ENCODE data around the gene UHMK1. TPM values are rescaled to one million over a fixed set of nuclear protein-coding genes. Genes with fewer than 3 reads are reported as not detected.

Gene UHMK1
- total RNA-seq, 1 experiment from 2014 or later = 15.8 TPM

DNA sequence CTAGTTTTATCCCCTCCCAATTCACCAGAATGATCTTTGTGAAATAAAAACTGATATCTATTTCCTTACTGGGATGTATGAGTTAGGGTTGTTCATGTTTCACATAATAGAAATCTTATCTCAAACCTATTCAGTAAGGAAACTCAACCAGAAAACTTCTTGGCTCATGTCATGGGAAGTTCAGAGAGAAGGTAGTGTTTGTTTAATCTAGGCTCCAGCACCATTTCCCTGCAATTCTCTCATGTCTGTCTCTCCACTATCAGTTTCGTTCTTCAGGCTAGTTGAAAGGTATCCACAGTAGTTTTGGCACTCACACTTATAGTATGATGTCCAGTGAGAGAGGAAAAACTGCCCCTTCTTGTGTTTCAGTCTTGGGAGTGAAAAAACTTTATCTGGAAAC, 34.6 kb upstream of the UHMK1 start:
- Mint-ChIP-seq H3K36me3 (ENCODE audit: insufficient read depth in 1 of 3, low read depth in 3 of 3) (peaks cover 0 to 5% (median 4%) of the 10 kb centered on the region in 3 experiments; a peak in 3 of 7 replicates), H3K4me1 (peaks cover 0 to 3% of the 10 kb centered on the region in 2 experiments; a peak in 1 of 4 replicates), H3K27me3 (ENCODE audit: low read depth) (no peaks in the 10 kb centered on the region; the same call in 1 of the 2 replicates), H3K27ac (no peak overlapping the region), H3K9me3 (peaks cover 7 to 11% of the 10 kb centered on the region in 2 experiments), H3K4me3 (no peak overlapping the region)
- Histone ChIP-seq H3K9ac (ENCODE audit: extremely low read depth, insufficient read length, low read length) (no peak overlapping the region), H4K5ac (ENCODE audit: insufficient read length, low read depth, low read length) (no peak overlapping the region), H2BK120ac (ENCODE audit: low read depth, low read length, poor library complexity, severe bottlenecking) (no peak overlapping the region), H3K56ac (ENCODE audit: insufficient read length, low read depth, low read length) (no peak overlapping the region), H4K20me1 (ENCODE audit: control insufficient read depth, insufficient read depth, insufficient read length) (no peaks in the 10 kb centered on the region), H3K79me1 (ENCODE audit: insufficient read depth, low read depth, low read length, poor library complexity, severe bottlenecking) (no peaks in the 10 kb centered on the region), H3K79me2 (ENCODE audit: insufficient read depth, low read length) (no peaks in the 10 kb centered on the region), H2AK5ac (ENCODE audit: insufficient read length, low read length) (no peak overlapping the region), H3K18ac (ENCODE audit: insufficient read length, low read depth, low read length) (no peak overlapping the region), H2BK20ac (ENCODE audit: low read depth, low read length, poor library complexity, severe bottlenecking) (no peak overlapping the region), H4K91ac (ENCODE audit: insufficient read length, low read depth, low read length) (no peak overlapping the region), H3K4me1 (ENCODE audit: insufficient read depth, low read length) (no peaks in the 10 kb centered on the region), H4K8ac (replicated peaks; ENCODE audit: insufficient read length, low read depth, low read length) (no peak overlapping the region), H2BK15ac (ENCODE audit: low read depth, low read length) (no peak overlapping the region), H3T11ph (ENCODE audit: low read length) (no peak overlapping the region), H3K4ac (ENCODE audit: low read depth, low read length) (no peak overlapping the region), H3K14ac (ENCODE audit: insufficient read depth, low read length) (no peak overlapping the region), H3K23me2 (ENCODE audit: insufficient read length, low read depth, low read length, poor library complexity, severe bottlenecking) (no peaks in the 10 kb centered on the region), H3K27ac (ENCODE audit: insufficient read length, low read depth, low read length) (no peak overlapping the region), H2BK5ac (ENCODE audit: insufficient read length, low read length) (no peak overlapping the region), H3K27me3 (ENCODE audit: insufficient read depth, low read length) (no peaks in the 10 kb centered on the region), H2BK12ac (ENCODE audit: insufficient read length, low read depth, low read length) (no peak overlapping the region), H3K23ac (ENCODE audit: insufficient read length, low read depth, low read length) (no peak overlapping the region), H2AFZ (ENCODE audit: low read length) (no peak overlapping the region), H3K9me3 (ENCODE audit: control insufficient read depth, low read depth, low read length) (no peaks in the 10 kb centered on the region), H3K4me2 (ENCODE audit: insufficient read depth, insufficient read length, low read length) (no peak overlapping the region)
- TF ChIP-seq, protein P1, sequence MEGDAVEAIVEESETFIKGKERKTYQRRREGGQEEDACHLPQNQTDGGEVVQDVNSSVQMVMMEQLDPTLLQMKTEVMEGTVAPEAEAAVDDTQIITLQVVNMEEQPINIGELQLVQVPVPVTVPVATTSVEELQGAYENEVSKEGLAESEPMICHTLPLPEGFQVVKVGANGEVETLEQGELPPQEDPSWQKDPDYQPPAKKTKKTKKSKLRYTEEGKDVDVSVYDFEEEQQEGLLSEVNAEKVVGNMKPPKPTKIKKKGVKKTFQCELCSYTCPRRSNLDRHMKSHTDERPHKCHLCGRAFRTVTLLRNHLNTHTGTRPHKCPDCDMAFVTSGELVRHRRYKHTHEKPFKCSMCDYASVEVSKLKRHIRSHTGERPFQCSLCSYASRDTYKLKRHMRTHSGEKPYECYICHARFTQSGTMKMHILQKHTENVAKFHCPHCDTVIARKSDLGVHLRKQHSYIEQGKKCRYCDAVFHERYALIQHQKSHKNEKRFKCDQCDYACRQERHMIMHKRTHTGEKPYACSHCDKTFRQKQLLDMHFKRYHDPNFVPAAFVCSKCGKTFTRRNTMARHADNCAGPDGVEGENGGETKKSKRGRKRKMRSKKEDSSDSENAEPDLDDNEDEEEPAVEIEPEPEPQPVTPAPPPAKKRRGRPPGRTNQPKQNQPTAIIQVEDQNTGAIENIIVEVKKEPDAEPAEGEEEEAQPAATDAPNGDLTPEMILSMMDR (conservative IDR thresholded peaks at IDR 0.05) = no peak
- no peak for DNase-seq
- no CpG with 5 or more reads among the region's 1 CpG for WGBS (ENCODE audit: extremely low coverage, insufficient read length, low lambda C conversion rate)

All from H9 (cell line).